Measurements from ENCODE around the gene ZNF598. TPM values are rescaled to one million over a fixed set of nuclear protein-coding genes. Genes with fewer than 3 reads are reported as not detected.

ZNF598 gene
- total RNA-seq, 1 experiment from 2014 or later, result 44.4 TPM

GRCh38 chr16:1985466-1986150 is 24.0 kb downstream of the ZNF598 start:
- ATAC-seq (peak; percentile 13), DNase-seq (peak; percentile 44)
- ChIA-PET CTCF (interaction anchor here (0.5 to 1.0 kb wide), 2 partner anchors 18 to 155 kb away, joined by 3 read pairs; no protein-coding TSS in a partner anchor), POLR2A (ENCODE audit: unreplicated experiment) (interaction anchor here (0.6 kb wide), 1 partner anchor 29 kb away, joined by 5 read pairs; no protein-coding TSS in a partner anchor)
- Histone ChIP-seq H3K9me3 (ENCODE audit: low read length) (no peaks in the 10 kb centered on the region), H3F3A (ENCODE audit: low read length, unreplicated experiment) (peaks cover 3% of the 10 kb centered on the region), H4K20me1 (ENCODE audit: low read length) (no peaks in the 10 kb centered on the region), H3K4me3 (ENCODE audit: low read length) (peak overlapping the region; percentile 90), H3K4me2 (ENCODE audit: low read length) (peak overlapping the region; percentile 95), H3K27me3 (ENCODE audit: low read length) (no peaks in the 10 kb centered on the region), H3K9ac (ENCODE audit: low read length) (peak overlapping the region; percentile 85; the same call in 1 of the 2 replicates), H3K36me3 (ENCODE audit: low read depth, low read length) (no peaks in the 10 kb centered on the region; the same call in 1 of the 2 replicates), H3K4me1 (ENCODE audit: insufficient read depth, low read length) (peaks cover 29% of the 10 kb centered on the region), H3K79me2 (ENCODE audit: low read length) (peaks cover 19% of the 10 kb centered on the region), H3K9me2 (replicated peaks; ENCODE audit: low read length) (no peaks in the 10 kb centered on the region), H2AFZ (ENCODE audit: low read length) (no peak overlapping the region), H3K27ac (ENCODE audit: low read length) (no peak overlapping the region)
- no TSS peak for BruUV-seq (replicated peaks)
- TF ChIP-seq EZH2 (IDR thresholded peaks at IDR 0.05; ENCODE audit: low read length, unreplicated experiment), result no peak
- no peak for TF ChIP-seq EZH2phosphoT487 (IDR thresholded peaks at IDR 0.05; ENCODE audit: borderline replicate concordance, low read length)
- TF ChIP-seq, protein P1, sequence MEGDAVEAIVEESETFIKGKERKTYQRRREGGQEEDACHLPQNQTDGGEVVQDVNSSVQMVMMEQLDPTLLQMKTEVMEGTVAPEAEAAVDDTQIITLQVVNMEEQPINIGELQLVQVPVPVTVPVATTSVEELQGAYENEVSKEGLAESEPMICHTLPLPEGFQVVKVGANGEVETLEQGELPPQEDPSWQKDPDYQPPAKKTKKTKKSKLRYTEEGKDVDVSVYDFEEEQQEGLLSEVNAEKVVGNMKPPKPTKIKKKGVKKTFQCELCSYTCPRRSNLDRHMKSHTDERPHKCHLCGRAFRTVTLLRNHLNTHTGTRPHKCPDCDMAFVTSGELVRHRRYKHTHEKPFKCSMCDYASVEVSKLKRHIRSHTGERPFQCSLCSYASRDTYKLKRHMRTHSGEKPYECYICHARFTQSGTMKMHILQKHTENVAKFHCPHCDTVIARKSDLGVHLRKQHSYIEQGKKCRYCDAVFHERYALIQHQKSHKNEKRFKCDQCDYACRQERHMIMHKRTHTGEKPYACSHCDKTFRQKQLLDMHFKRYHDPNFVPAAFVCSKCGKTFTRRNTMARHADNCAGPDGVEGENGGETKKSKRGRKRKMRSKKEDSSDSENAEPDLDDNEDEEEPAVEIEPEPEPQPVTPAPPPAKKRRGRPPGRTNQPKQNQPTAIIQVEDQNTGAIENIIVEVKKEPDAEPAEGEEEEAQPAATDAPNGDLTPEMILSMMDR (conservative IDR thresholded peaks at IDR 0.05; ENCODE audit: low read depth, low read length), result no peak
- intact Hi-C loops (cut with micrococcal nuclease), result no loop called here

GRCh38 chr16:1984347-1985225 is 25.0 kb downstream of the ZNF598 start:
- H3K9me3 ChIP-seq (ENCODE audit: low read length), result no peaks in the 10 kb centered on the region
- peaks cover 19% of the 10 kb centered on the region for H3K79me2 ChIP-seq (ENCODE audit: low read length)
- peak overlapping the region; percentile 72 for H2AFZ ChIP-seq (ENCODE audit: low read length)
- H3K4me2 ChIP-seq (ENCODE audit: low read length), result peak overlapping the region; percentile 95
- ChIA-PET POLR2A (ENCODE audit: unreplicated experiment) (interaction anchor here (0.6 kb wide), 3 partner anchors 23 to 212 kb away, joined by 3 to 5 read pairs (median 4); partner anchors contain the start of genes EME2 and MRPS34), CTCF (interaction anchor here (1.0 kb wide), 1 partner anchor 19 kb away, joined by 3 read pairs; no protein-coding TSS in a partner anchor)
- no peak overlapping the region for H3K27ac ChIP-seq (ENCODE audit: low read length)
- H4K20me1 ChIP-seq (ENCODE audit: low read length), result no peaks in the 10 kb centered on the region
- H3K9me2 ChIP-seq (replicated peaks; ENCODE audit: low read length), result no peaks in the 10 kb centered on the region
- peak overlapping the region; percentile 85 for H3K9ac ChIP-seq (ENCODE audit: low read length)
- DNase-seq, result no peak
- H3K4me3 ChIP-seq (ENCODE audit: low read length), result peak overlapping the region; percentile 90
- intact Hi-C loops (cut with micrococcal nuclease), result no loop called here
- peaks cover 3% of the 10 kb centered on the region for H3F3A ChIP-seq (ENCODE audit: low read length, unreplicated experiment)
- TSS peak; percentile 55 for BruUV-seq (replicated peaks)
- no peaks in the 10 kb centered on the region; the same call in 1 of the 2 replicates for H3K36me3 ChIP-seq (ENCODE audit: low read depth, low read length)
- TF ChIP-seq, protein P1 (conservative IDR thresholded peaks at IDR 0.05; ENCODE audit: low read depth, low read length), result no peak
- TF ChIP-seq EZH2 (IDR thresholded peaks at IDR 0.05; ENCODE audit: low read length, unreplicated experiment), result no peak
- ATAC-seq, result peak; percentile 2; the same call in 1 of the 2 replicates
- H3K27me3 ChIP-seq (ENCODE audit: low read length), result no peaks in the 10 kb centered on the region
- peaks cover 40% of the 10 kb centered on the region for H3K4me1 ChIP-seq (ENCODE audit: insufficient read depth, low read length)

Measured in PC-3 (cell line).